Measurements from ENCODE around the gene PCSK1N. TPM values are rescaled to one million over a fixed set of nuclear protein-coding genes. Genes with fewer than 3 reads are reported as not detected.

PCSK1N gene
- total and polyA plus RNA-seq, 9 of the 15 experiments (the other 6 are each of a cell fraction or from before 2014, with no cell fraction given) = 0.07 to 0.55 (median 0.54) TPM; not detected in 6

DNA sequence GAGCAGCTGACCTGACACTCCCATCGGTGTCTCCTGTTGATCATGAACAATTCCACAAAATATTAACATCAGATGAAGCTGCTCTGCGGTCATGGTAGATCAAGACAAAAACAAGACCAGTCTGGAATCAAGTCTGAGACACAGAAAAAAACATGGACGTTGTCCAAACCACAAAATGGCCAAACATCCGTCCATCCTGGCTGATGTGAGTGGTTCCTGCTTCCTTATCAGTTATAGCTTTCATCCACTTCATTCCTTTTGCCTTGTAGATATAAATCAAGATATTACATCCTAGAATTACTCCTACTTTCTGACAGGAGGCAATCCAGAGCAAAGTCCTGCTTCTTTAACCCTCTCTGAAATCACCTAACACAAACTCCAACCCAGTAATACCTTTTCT lies 28.8 kb upstream of the PCSK1N start (continued):
- TF ChIP-seq AFF4 (CRISPR knock-in tag; IDR thresholded peaks at IDR 0.05) = no peak
- no peak for TF ChIP-seq ZNF197 (CRISPR knock-in tag; IDR thresholded peaks at IDR 0.05; ENCODE audit: low read depth)
- no peak for TF ChIP-seq ZNF764 (CRISPR knock-in tag; IDR thresholded peaks at IDR 0.05; ENCODE audit: low read depth)
- TF ChIP-seq YY1 (IDR thresholded peaks at IDR 0.05; ENCODE audit: borderline replicate concordance in 1 of 3, control insufficient read depth in 1 of 3, extremely low read depth in 1 of 3, insufficient read depth in 3 of 3, insufficient read length in 1 of 3, insufficient replicate concordance in 2 of 3, low read depth in 1 of 3, low read length in 2 of 3) = no peak
- no peak for TF ChIP-seq ELK1 (CRISPR knock-in tag; IDR thresholded peaks at IDR 0.05)
- no peak for TF ChIP-seq ERF (CRISPR knock-in tag; IDR thresholded peaks at IDR 0.05)
- TF ChIP-seq ZHX1 (conservative IDR thresholded peaks at IDR 0.05; ENCODE audit: low read length) = no peak
- TF ChIP-seq, protein P1, sequence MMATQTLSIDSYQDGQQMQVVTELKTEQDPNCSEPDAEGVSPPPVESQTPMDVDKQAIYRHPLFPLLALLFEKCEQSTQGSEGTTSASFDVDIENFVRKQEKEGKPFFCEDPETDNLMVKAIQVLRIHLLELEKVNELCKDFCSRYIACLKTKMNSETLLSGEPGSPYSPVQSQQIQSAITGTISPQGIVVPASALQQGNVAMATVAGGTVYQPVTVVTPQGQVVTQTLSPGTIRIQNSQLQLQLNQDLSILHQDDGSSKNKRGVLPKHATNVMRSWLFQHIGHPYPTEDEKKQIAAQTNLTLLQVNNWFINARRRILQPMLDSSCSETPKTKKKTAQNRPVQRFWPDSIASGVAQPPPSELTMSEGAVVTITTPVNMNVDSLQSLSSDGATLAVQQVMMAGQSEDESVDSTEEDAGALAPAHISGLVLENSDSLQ (IDR thresholded peaks at IDR 0.05) = peak; percentile 43; the same call in 1 of the 2 replicates
- TF ChIP-seq CHCHD3 (CRISPR knock-in tag; IDR thresholded peaks at IDR 0.05) = no peak
- peak; percentile 61 for TF ChIP-seq CCNT2 (IDR thresholded peaks at IDR 0.05; ENCODE audit: borderline replicate concordance, extremely low read depth, insufficient read length, low read depth, low read length)
- no peak for TF ChIP-seq HNRNPH1 (optimal IDR thresholded peaks at IDR 0.05; ENCODE audit: low read depth, low read length)
- TF ChIP-seq POLR2AphosphoS5 (IDR thresholded peaks at IDR 0.05; ENCODE audit: control insufficient read depth, insufficient read depth, low read depth, low read length) = no peak
- TF ChIP-seq CBFB (CRISPR knock-in tag; IDR thresholded peaks at IDR 0.05) = no peak
- TF ChIP-seq NFIC (IDR thresholded peaks at IDR 0.05) = peak; percentile 84
- peak; percentile 87 for TF ChIP-seq HES1 (IDR thresholded peaks at IDR 0.05; ENCODE audit: low read depth)
- no peak for TF ChIP-seq DIDO1 (tag; IDR thresholded peaks at IDR 0.05; ENCODE audit: low read depth)
- TF ChIP-seq HDAC1 (IDR thresholded peaks at IDR 0.05) = 0 out of 4 replicates have a peak, but pooled peaks of 1 of the 2 experiments have one; percentile 16
- no peak for TF ChIP-seq NUFIP1 (IDR thresholded peaks at IDR 0.05; ENCODE audit: partially characterized antibody)
- TF ChIP-seq RNF2 (IDR thresholded peaks at IDR 0.05) = peak; percentile 58

All from K562 (cell line).